C4-2B (cell line): ENCODE measurements around the gene CSNK2A1.

Experiments used
- ZFX ChIP-seq: fragments of 450-650 bp; IDR thresholded peaks from 2 replicates; pipeline ENCODE4 v1.6.1; 2017
- TF ChIP-seq, protein P1 (sequence below): fragments of 450-650 bp; conservative IDR thresholded peaks from 2 replicates; pipeline ENCODE4 v1.5.1; 2017; ENCODE audit warnings: mild to moderate bottlenecking

- TF ChIP-seq, protein P1, sequence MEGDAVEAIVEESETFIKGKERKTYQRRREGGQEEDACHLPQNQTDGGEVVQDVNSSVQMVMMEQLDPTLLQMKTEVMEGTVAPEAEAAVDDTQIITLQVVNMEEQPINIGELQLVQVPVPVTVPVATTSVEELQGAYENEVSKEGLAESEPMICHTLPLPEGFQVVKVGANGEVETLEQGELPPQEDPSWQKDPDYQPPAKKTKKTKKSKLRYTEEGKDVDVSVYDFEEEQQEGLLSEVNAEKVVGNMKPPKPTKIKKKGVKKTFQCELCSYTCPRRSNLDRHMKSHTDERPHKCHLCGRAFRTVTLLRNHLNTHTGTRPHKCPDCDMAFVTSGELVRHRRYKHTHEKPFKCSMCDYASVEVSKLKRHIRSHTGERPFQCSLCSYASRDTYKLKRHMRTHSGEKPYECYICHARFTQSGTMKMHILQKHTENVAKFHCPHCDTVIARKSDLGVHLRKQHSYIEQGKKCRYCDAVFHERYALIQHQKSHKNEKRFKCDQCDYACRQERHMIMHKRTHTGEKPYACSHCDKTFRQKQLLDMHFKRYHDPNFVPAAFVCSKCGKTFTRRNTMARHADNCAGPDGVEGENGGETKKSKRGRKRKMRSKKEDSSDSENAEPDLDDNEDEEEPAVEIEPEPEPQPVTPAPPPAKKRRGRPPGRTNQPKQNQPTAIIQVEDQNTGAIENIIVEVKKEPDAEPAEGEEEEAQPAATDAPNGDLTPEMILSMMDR: no peak
- TF ChIP-seq ZFX: no peak
Observed at GRCh38 chr20:535958-536357, 7.6 kb downstream of the CSNK2A1 start.
